Ectodermal cell (in vitro differentiated cells): ENCODE data around the gene FNBP1L.
A peak's percentile ranks its signal among the peaks of the same experiment; 100 is the strongest.

Experiments used
- H3K27ac ChIP-seq: 2 replicates; pipeline ENCODE4 v1.7.0; 2013; ENCODE audit warnings: mild to moderate bottlenecking, low read depth, low read length; ENCODE audit not compliant: insufficient read depth, poor library complexity, severe bottlenecking
- H3K27me3 ChIP-seq: 2 replicates; pipeline ENCODE4 v1.7.0; 2013; ENCODE audit warnings: mild to moderate bottlenecking, low read length; ENCODE audit not compliant: insufficient read depth, control insufficient read depth, poor library complexity, severe bottlenecking
- H3K36me3 ChIP-seq: one replicate; pipeline ENCODE4 v1.7.0; 2013; ENCODE audit warnings: low read length; ENCODE audit not compliant: control insufficient read depth, insufficient read depth
- H3K4me1 ChIP-seq: one replicate; pipeline ENCODE4 v1.7.0; 2013; ENCODE audit warnings: low read length; ENCODE audit not compliant: control insufficient read depth, insufficient read depth
- H3K4me3 ChIP-seq: 2 replicates; pipeline ENCODE4 v1.7.0; 2013; ENCODE audit warnings: low read depth, low read length, control low read depth; ENCODE audit not compliant: insufficient read depth
- H3K9me3 ChIP-seq: 2 replicates; pipeline ENCODE4 v1.7.0; 2013; ENCODE audit warnings: mild to moderate bottlenecking, low read length, moderate library complexity; ENCODE audit not compliant: control insufficient read depth
- WGBS, 2 experiments: methylation state at CpG; one replicate each; pipeline ENCODE4 v1.1.7; 2013; ENCODE audit warnings: missing lambda C conversion rate in 2 of 2; 5-methylcytosine and 5-hydroxymethylcytosine counted together

The FNBP1L gene

DNA sequence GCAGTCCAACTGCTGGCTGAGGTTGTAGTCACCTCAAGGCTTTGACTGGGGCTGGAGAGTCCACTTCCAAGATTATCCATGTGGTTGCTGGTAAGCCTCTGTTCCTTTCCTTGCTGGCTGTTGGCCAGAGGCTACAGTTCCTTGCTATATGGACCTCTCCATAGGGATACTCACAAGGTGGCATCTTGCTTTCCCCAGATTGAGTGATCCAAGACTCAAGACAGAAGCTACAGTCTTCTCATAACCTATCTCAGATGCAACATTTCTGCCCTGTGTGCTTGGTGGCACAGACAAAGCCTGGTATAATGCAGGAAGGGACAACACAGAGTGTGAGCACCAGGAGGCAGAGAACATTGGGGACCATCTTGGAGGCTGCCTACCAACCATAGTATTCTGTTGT lies 111.8 kb downstream of the FNBP1L start:
- H3K27me3 ChIP-seq: no peaks in the 10 kb centered on the region
- no peak overlapping the region for H3K27ac ChIP-seq
- no peaks in the 10 kb centered on the region for H3K4me1 ChIP-seq
- H3K9me3 ChIP-seq: no peaks in the 10 kb centered on the region
- H3K4me3 ChIP-seq: no peak overlapping the region
- peaks cover 8% of the 10 kb centered on the region for H3K36me3 ChIP-seq

DNA sequence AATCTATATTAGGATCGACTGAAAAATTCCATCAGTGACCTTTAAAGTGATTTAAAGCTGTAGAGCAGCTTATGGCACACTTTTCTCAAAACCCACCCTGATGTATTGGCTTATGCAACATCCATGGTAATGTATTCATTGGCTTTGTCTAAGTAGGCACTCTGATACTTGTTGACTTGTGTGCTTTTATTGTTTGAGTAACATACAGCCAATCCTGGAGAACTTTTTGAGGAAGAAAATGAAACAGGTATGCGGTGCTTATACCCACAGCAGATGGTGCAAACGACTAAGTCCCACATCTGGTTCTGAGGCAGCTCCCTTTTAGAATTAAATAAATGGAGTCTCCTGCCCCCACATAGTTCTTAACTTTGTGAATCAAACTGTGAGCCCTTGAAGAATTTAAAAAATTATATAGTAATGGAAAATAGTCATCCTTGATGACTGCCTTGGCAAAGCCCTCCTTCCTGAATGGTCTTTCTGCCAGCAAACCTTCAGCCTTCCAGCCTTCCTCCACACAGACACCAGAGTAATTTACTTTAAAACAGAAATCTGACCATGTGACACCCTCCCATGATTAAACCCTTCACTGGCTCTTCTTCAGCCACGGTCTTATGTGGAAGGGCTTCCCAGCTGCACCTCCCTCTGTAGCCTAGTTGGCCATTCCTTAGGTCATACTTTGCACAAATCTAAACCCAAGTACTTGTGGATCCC lies 117.7 kb downstream of the FNBP1L start:
- WGBS, 2 experiments: 92 to 94% methylated on average over 4 of the region's 4 CpGs

DNA sequence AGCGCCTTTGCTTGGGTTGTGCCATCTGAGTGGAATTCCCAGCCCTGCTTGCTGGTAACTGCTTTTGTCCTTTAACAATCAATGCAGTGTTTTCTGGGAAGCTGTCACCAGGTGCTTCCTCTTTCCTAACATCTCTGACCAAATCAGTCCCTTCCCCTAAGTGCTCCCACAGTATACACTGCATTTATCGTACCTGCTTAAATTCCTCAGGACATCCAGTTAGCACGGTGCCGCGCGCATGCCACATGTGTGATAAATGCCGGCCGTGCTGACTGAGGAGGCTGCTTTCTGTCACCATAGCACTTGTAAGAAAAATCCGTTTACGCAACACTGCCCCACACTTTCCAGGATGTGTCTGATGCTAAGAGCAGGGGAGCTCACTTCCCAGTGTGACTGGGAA lies 118.3 kb downstream of the FNBP1L start:
- H3K36me3 ChIP-seq: peaks cover 12% of the 10 kb centered on the region
- no peak overlapping the region for H3K27ac ChIP-seq
- no peaks in the 10 kb centered on the region for H3K9me3 ChIP-seq
- H3K27me3 ChIP-seq: no peaks in the 10 kb centered on the region
- H3K4me1 ChIP-seq: no peaks in the 10 kb centered on the region
- H3K4me3 ChIP-seq: no peak overlapping the region
- 94 to 96% methylated on average over 10 of the region's 10 CpGs for WGBS, 2 experiments

More for the DNA sequence above, 117.7 kb downstream of the FNBP1L start:
- H3K4me3 ChIP-seq: no peak overlapping the region
- H3K9me3 ChIP-seq: no peaks in the 10 kb centered on the region
- no peaks in the 10 kb centered on the region for H3K4me1 ChIP-seq
- H3K36me3 ChIP-seq: peaks cover 12% of the 10 kb centered on the region
- H3K27me3 ChIP-seq: no peaks in the 10 kb centered on the region
- H3K27ac ChIP-seq: no peak overlapping the region

DNA sequence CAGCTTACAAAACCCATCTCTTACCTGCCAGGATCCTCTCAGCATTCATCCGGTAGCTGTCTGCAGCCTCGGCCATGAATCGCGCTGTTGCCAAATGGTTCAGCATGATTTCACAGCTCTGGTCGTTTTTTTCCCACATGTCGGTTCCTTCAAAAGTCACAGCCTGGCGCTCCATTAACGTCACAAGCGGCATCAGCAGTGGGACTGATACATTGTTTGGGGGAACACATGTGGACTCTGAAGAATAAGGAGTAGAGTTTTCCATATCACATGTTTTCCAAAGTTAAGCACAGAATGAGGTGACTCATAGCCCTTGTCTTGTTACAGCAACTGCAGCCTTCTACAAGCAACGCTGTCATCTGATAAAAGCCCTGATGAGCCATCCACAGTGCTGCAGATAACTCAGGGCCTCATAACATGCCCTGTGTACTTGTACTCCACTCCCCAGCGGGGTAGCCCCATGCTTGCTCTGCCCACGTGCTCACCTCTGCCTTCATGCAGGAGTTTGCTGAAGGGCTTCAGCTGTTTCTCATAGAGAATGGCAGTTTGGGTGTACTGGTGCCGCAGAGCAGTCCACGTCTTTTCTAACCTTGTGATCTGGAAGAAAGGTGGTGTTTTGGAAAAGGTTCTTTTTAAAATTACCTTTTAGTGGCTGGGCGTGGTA lies 119.5 kb downstream of the FNBP1L start:
- Histone ChIP-seq H3K9me3 (no peaks in the 10 kb centered on the region), H3K27me3 (no peaks in the 10 kb centered on the region), H3K4me3 (no peak overlapping the region), H3K36me3 (peaks cover 8% of the 10 kb centered on the region), H3K4me1 (no peaks in the 10 kb centered on the region), H3K27ac (no peak overlapping the region)
- WGBS, 2 experiments: 95 to 96% methylated on average over 15 of the region's 15 CpGs

DNA sequence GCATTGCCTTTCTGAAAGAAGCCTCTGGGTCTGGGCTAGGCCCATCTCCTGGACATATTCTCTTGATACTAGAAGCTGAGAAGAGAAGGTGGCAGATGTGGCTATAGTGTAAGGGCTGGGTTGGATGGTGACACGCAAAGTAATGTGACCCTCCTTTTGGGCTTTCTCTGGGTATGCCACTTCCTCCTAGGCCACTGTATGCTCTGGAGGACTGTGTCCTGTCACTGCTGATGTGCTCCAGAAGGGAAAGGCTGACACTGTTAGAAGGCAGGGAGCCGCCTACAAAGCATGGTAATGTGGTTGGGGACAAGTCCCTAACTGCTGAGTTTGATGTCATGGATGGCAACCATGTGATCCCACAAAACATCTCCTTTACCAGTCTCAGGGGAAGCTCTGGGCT lies 121.6 kb downstream of the FNBP1L start:
- WGBS, 2 experiments: 88 to 97% methylated on average over 2 of the region's 2 CpGs
- H3K27me3 ChIP-seq: no peaks in the 10 kb centered on the region
- H3K27ac ChIP-seq: no peak overlapping the region
- H3K36me3 ChIP-seq: peaks cover 5% of the 10 kb centered on the region
- no peaks in the 10 kb centered on the region for H3K4me1 ChIP-seq
- no peaks in the 10 kb centered on the region for H3K9me3 ChIP-seq
- no peak overlapping the region for H3K4me3 ChIP-seq

DNA sequence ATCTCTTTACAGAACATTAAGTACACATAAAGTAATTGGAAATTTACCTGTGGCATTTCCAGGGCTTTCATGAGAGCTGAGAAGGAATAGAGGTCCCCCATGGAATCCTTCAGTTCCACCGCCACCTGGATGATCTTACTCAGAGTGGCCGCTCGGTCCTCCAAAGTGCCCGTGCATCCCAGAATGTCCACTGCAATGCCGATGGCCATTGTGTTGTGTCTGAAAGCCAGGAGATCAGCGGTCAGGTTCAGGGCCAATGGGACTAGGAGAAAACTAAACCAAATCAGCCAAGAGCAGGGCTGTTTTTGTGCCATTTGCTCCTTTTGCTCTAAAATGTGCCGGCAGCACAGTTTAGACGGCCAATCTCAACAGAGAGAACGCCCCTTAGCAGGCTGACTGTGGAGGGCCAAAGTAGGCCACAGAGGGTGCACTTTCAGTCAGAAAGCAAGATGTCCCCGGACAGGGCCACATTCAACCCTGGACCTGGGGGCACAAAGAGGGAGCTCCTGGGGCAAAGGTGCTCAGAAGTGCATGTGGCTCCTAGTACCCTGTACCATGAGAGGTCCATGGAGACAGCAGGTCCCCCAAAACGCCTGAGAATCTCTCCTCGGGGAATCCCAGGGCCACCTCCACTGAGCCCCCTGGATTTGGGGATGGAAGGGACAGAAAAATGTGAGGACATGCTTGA lies 123.8 kb downstream of the FNBP1L start:
- Histone ChIP-seq H3K4me1 (peaks cover 20% of the 10 kb centered on the region), H3K36me3 (peaks cover 5% of the 10 kb centered on the region), H3K27me3 (no peaks in the 10 kb centered on the region), H3K27ac (no peak overlapping the region), H3K9me3 (no peaks in the 10 kb centered on the region), H3K4me3 (no peak overlapping the region)
- WGBS, 2 experiments: 96% methylated on average over 12 of the region's 12 CpGs

DNA sequence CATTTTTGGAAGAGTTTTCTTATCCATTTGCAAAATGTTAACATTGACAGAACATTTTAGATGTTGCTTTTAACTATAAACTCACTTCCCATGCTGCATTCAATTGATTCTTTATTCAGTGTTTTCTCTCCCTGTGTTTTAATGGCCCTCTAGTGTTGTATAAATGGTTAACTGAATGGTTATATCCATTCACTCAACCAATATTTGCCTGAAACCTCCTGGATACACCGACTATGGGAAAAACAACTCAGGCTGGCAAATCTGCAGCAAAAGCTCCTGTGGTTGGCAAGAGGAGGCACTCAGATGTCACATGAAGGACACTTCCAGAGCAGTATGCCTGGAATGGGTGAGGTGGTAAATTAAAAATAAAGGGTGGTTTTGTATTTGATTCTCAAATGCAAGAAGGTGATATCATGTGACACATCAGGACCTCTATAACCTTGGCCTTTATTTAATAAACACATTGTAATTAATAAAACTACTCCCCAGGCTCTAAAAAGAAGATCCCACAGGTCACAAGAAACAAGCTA lies 126.1 kb downstream of the FNBP1L start:
- no peak overlapping the region for H3K4me3 ChIP-seq
- H3K27me3 ChIP-seq: no peaks in the 10 kb centered on the region
- H3K9me3 ChIP-seq: no peaks in the 10 kb centered on the region
- peaks cover 20% of the 10 kb centered on the region for H3K4me1 ChIP-seq
- 97 to 100% methylated on average over 1 of the region's 1 CpG for WGBS, 2 experiments
- peaks cover 5% of the 10 kb centered on the region for H3K36me3 ChIP-seq
- no peak overlapping the region for H3K27ac ChIP-seq

DNA sequence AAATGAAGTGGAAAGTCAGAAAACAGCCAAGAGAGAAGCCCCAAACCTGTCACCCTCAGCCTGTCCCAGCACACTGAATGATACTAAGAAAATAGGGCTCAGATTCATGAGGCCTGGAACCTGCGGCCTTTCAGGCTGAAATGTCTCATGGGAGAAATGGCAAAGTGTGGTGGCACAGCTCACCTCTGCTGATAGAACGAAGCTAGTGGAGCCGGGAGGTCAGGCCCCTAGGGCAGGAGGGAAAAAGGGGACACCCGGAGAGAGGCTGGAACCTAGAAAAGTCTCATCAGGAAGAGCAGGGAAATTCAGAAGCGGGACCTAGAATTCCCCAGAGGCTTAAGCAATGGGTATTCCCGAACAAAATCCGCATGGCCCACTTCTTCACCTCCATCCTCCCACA lies 126.6 kb downstream of the FNBP1L start:
- Histone ChIP-seq H3K36me3 (peaks cover 5% of the 10 kb centered on the region), H3K4me3 (no peak overlapping the region), H3K27me3 (no peaks in the 10 kb centered on the region), H3K9me3 (no peaks in the 10 kb centered on the region), H3K4me1 (peaks cover 20% of the 10 kb centered on the region), H3K27ac (no peak overlapping the region)
- WGBS, 2 experiments: 94 to 95% methylated on average over 7 of the region's 7 CpGs

DNA sequence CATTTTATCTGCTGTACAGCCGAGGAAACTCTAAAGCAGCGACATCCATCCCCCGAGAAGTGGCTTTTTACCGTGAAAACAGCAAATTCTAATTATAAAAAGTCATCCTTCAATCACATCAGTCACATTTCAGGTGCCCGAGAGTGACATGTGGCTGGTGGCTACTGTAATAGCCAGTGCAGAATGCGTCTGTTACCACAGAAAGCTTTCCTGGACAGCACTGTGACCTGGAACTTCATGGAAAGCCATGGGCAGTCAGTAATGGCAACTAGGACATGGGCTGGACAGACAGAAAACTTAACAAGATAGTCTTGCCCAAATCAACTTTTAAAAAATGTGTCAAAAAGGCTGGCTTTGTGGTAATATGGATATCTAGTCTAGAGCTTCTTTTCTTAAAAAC lies 127.1 kb downstream of the FNBP1L start:
- no peaks in the 10 kb centered on the region for H3K27me3 ChIP-seq
- H3K4me1 ChIP-seq: peaks cover 20% of the 10 kb centered on the region
- WGBS, 2 experiments: 94 to 96% methylated on average over 6 of the region's 6 CpGs
- no peak overlapping the region for H3K27ac ChIP-seq
- no peaks in the 10 kb centered on the region for H3K9me3 ChIP-seq
- H3K4me3 ChIP-seq: no peak overlapping the region
- peaks cover 1% of the 10 kb centered on the region for H3K36me3 ChIP-seq

DNA sequence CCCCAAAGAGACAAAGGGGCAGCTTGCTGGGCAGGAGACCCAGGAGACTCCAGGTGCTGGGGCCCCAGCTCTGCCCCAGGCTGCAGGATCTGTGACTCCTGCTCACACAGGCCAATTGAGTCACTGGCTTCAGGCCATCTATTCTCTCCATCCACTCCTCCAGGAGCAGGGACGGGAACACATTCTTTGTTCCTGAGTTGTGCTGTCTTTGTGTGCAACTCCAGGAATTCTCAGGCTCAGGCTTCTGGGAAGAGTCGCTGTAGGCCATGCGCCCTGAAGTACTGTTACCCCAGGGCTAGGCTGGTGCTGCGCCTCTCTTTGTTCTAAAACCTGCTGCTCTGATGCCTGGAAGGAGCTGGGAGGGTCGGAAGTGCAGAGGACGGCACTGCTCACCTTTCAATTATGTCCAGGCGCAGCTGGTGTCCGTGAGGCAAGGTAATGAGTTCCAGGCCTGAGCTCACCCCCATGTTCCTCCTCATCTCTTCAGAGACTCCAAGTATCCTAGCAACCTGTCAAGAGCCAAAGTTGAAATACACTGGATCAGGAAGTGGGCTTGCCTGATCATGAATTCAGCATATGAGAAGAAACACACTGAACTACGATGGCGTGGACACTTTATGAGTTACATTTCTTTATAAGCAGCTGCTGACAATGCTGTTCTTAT lies 127.8 kb downstream of the FNBP1L start:
- Histone ChIP-seq H3K36me3 (no peaks in the 10 kb centered on the region), H3K27ac (peak overlapping the region; percentile 70), H3K9me3 (no peaks in the 10 kb centered on the region), H3K27me3 (no peaks in the 10 kb centered on the region), H3K4me1 (peaks cover 20% of the 10 kb centered on the region), H3K4me3 (no peak overlapping the region)
- WGBS, 2 experiments: 85% methylated on average over 10 of the region's 10 CpGs
